GM23338 (cell line): ENCODE results near the gene MED12L. TPM values are rescaled to one million over a fixed set of nuclear protein-coding genes. Genes with fewer than 3 reads are reported as not detected.

Experiments used
- polyA plus RNA-seq: library from polyadenylated mRNA; unstranded; fragments of >200 nt; fragmentation: Nextera tagmentation; extraction: Ambion mirVana; gene quantifications from 2 replicates; pipeline ENCODE4 v1.2.1, GENCODE V29; 2016
- small RNA-seq: library from RNA; depleted of rRNA; stranded (forward); fragments of <200 nt; gene quantifications from one replicate; pipeline ENCODE3, GENCODE V24; 2014; ENCODE audit warnings: low replicate concordance
- total RNA-seq: library from RNA; depleted of rRNA; stranded (reverse); fragments of >200 nt; shearing (Covaris generic); gene quantifications from 2 replicates; pipeline ENCODE4 v1.2.3, GENCODE V29; 2014; rRNA removed

MED12L gene
- total and polyA plus RNA-seq, 2 experiments from 2014 or later = 5.7 to 25.0 TPM

Small RNA genes within 50 kb of the gene (small RNA-seq; reads per million reads assigned to genes)
- 0.22 reads per million for gene RNA5SP145

Other genes with a start within 250 kb of the MED12L start
- gene MINDY4B, start 180.2 kb upstream of the MED12L start, total RNA-seq = not detected in 2 replicates
- gene MINDY4B, start 180.2 kb upstream of the MED12L start, polyA plus RNA-seq = not detected in 2 replicates
- 0.69 and 0.93 TPM in 2 replicates for gene CLRN1, start 112.9 kb upstream of the MED12L start, total RNA-seq
- 0.45 and 0.47 TPM in 2 replicates for gene CLRN1, start 112.9 kb upstream of the MED12L start, polyA plus RNA-seq
- not detected in 2 replicates for gene GPR171, start 117.6 kb downstream of the MED12L start, total RNA-seq
- 2.4 and 3.4 TPM in 2 replicates for gene GPR171, start 117.6 kb downstream of the MED12L start, polyA plus RNA-seq
- gene P2RY14, start 192.9 kb downstream of the MED12L start, total RNA-seq = not detected in 2 replicates
- gene P2RY14, start 192.9 kb downstream of the MED12L start, polyA plus RNA-seq = 0.95 and 1.2 TPM in 2 replicates
- gene GPR87, start 231.2 kb downstream of the MED12L start, total RNA-seq = not detected in 2 replicates
- gene GPR87, start 231.2 kb downstream of the MED12L start, polyA plus RNA-seq = 0.21 TPM in 1 of 2 replicates, not detected in the other
- not detected in 2 replicates for gene P2RY13, start 243.9 kb downstream of the MED12L start, total RNA-seq
- gene P2RY13, start 243.9 kb downstream of the MED12L start, polyA plus RNA-seq = 0.38 and 0.68 TPM in 2 replicates